ENCODE results near the gene GLIPR2.

Gene GLIPR2

DNA sequence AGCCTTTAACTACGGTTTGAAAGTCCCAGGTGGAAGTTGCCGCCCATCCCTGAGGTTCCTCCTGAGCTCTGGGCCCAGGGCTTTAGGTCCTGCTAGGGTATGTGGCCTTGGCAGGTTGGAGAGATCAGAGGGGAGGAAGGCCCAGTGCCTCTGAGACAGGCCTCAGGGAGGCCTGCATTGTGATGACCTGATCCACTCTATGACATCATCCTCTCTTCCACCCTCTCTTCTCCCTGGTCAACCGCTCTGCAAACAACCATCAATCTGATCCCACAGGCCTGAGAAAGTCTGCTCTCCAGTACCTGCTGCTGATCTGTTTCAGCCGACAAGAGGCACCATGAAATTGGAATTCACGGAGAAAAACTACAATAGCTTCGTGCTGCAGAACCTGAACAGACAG is 32.6 kb downstream of the GLIPR2 start, which contains the start of gene CCIN:
Gene CCIN (plus strand): TSS at position 223 of the 400 bp plus-strand sequence. CDS start 115 bp downstream, at position 338.
- Histone ChIP-seq H3K4me2 (ENCODE audit: low read length) (no peak within 1 kb of the TSS), H4K20me1 (ENCODE audit: insufficient read depth, low read length) (no peaks in the 10 kb centered on the region), H3K4me3 (ENCODE audit: low read length) (no peak within 1 kb of the TSS), H3K4me1 (ENCODE audit: low read length) (no peaks in the 10 kb centered on the region), H3K36me3 (replicated peaks; ENCODE audit: low read depth, low read length) (no peaks in the 10 kb centered on the region), H3K27me3 (ENCODE audit: low read depth, low read length) (peaks cover 11% of the 10 kb centered on the region), H3K9me3 (ENCODE audit: insufficient read depth, low read length) (no peaks in the 10 kb centered on the region), H2AFZ (ENCODE audit: low read depth, low read length) (no peak within 1 kb of the TSS), H3K79me2 (ENCODE audit: low read length) (no peaks in the 10 kb centered on the region), H3K9ac (ENCODE audit: low read length) (no peak within 1 kb of the TSS), H3K27ac (ENCODE audit: low read length) (no peak within 1 kb of the TSS)
- TF ChIP-seq EZH2phosphoT487 (IDR thresholded peaks at IDR 0.05; ENCODE audit: low read depth), result no peak
- TF ChIP-seq, protein P1, sequence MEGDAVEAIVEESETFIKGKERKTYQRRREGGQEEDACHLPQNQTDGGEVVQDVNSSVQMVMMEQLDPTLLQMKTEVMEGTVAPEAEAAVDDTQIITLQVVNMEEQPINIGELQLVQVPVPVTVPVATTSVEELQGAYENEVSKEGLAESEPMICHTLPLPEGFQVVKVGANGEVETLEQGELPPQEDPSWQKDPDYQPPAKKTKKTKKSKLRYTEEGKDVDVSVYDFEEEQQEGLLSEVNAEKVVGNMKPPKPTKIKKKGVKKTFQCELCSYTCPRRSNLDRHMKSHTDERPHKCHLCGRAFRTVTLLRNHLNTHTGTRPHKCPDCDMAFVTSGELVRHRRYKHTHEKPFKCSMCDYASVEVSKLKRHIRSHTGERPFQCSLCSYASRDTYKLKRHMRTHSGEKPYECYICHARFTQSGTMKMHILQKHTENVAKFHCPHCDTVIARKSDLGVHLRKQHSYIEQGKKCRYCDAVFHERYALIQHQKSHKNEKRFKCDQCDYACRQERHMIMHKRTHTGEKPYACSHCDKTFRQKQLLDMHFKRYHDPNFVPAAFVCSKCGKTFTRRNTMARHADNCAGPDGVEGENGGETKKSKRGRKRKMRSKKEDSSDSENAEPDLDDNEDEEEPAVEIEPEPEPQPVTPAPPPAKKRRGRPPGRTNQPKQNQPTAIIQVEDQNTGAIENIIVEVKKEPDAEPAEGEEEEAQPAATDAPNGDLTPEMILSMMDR (IDR thresholded peaks at IDR 0.05; ENCODE audit: low read depth, low read length), result no peak

DNA sequence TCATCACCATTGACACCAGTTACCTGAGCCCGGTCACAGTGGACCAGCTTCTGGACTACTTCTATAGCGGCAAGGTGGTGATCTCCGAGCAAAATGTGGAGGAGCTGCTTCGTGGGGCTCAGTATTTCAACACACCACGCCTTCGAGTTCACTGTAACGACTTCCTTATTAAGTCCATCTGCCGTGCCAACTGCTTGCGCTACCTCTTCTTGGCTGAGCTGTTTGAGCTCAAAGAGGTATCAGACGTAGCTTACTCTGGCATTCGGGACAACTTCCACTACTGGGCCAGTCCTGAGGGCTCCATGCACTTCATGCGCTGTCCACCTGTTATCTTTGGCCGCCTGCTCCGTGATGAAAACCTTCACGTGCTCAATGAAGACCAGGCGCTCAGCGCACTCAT is 33.2 kb downstream of the GLIPR2 start:
- Histone ChIP-seq H3K36me3 (replicated peaks; ENCODE audit: low read depth, low read length) (no peaks in the 10 kb centered on the region), H3K27ac (ENCODE audit: low read length) (no peak overlapping the region), H3K4me1 (ENCODE audit: low read length) (no peaks in the 10 kb centered on the region), H2AFZ (ENCODE audit: low read depth, low read length) (no peak overlapping the region), H4K20me1 (ENCODE audit: insufficient read depth, low read length) (no peaks in the 10 kb centered on the region), H3K9me3 (ENCODE audit: insufficient read depth, low read length) (no peaks in the 10 kb centered on the region), H3K4me2 (ENCODE audit: low read length) (no peak overlapping the region), H3K9ac (ENCODE audit: low read length) (no peak overlapping the region), H3K27me3 (ENCODE audit: low read depth, low read length) (peaks cover 7% of the 10 kb centered on the region), H3K79me2 (ENCODE audit: low read length) (no peaks in the 10 kb centered on the region), H3K4me3 (ENCODE audit: low read length) (no peak overlapping the region)
- TF ChIP-seq EZH2phosphoT487 (IDR thresholded peaks at IDR 0.05; ENCODE audit: low read depth), result no peak
- TF ChIP-seq, protein P1 (IDR thresholded peaks at IDR 0.05; ENCODE audit: low read depth, low read length), result no peak

DNA sequence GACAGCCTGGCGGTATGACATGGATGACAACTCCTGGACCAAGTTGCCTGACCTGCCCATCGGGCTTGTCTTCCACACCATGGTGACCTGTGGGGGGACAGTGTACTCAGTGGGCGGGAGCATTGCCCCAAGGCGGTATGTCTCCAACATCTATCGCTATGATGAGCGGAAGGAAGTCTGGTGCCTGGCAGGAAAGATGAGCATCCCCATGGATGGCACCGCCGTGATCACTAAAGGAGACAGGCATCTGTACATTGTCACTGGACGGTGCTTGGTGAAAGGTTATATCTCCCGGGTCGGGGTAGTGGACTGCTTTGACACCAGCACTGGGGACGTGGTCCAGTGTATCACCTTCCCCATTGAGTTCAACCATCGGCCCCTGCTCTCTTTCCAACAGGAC is 34.0 kb downstream of the GLIPR2 start:
- H3K27ac ChIP-seq (ENCODE audit: low read length), result no peak overlapping the region
- H3K4me3 ChIP-seq (ENCODE audit: low read length), result no peak overlapping the region
- no peaks in the 10 kb centered on the region for H4K20me1 ChIP-seq (ENCODE audit: insufficient read depth, low read length)
- no peaks in the 10 kb centered on the region for H3K79me2 ChIP-seq (ENCODE audit: low read length)
- no peak for TF ChIP-seq EZH2phosphoT487 (IDR thresholded peaks at IDR 0.05; ENCODE audit: low read depth)
- TF ChIP-seq, protein P1 (IDR thresholded peaks at IDR 0.05; ENCODE audit: low read depth, low read length), result no peak
- no peaks in the 10 kb centered on the region for H3K4me1 ChIP-seq (ENCODE audit: low read length)
- no peaks in the 10 kb centered on the region for H3K9me3 ChIP-seq (ENCODE audit: insufficient read depth, low read length)
- no peaks in the 10 kb centered on the region for H3K36me3 ChIP-seq (replicated peaks; ENCODE audit: low read depth, low read length)
- H3K4me2 ChIP-seq (ENCODE audit: low read length), result no peak overlapping the region
- H3K9ac ChIP-seq (ENCODE audit: low read length), result no peak overlapping the region
- H3K27me3 ChIP-seq (ENCODE audit: low read depth, low read length), result no peaks in the 10 kb centered on the region; the same call in 1 of the 2 replicates
- H2AFZ ChIP-seq (ENCODE audit: low read depth, low read length), result no peak overlapping the region

- Histone ChIP-seq H3K9me3 (ENCODE audit: insufficient read depth, low read length) (no peaks in the 10 kb centered on the region), H3K36me3 (replicated peaks; ENCODE audit: low read depth, low read length) (no peaks in the 10 kb centered on the region), H3K4me2 (ENCODE audit: low read length) (no peak overlapping the region), H3K4me3 (ENCODE audit: low read length) (no peak overlapping the region), H3K79me2 (ENCODE audit: low read length) (no peaks in the 10 kb centered on the region), H3K27ac (ENCODE audit: low read length) (no peak overlapping the region), H3K27me3 (ENCODE audit: low read depth, low read length) (no peaks in the 10 kb centered on the region), H3K4me1 (ENCODE audit: low read length) (no peaks in the 10 kb centered on the region), H4K20me1 (ENCODE audit: insufficient read depth, low read length) (no peaks in the 10 kb centered on the region), H2AFZ (ENCODE audit: low read depth, low read length) (no peak overlapping the region), H3K9ac (ENCODE audit: low read length) (no peak overlapping the region)
- TF ChIP-seq, protein P1 (IDR thresholded peaks at IDR 0.05; ENCODE audit: low read depth, low read length), result no peak
- TF ChIP-seq EZH2phosphoT487 (IDR thresholded peaks at IDR 0.05; ENCODE audit: low read depth), result no peak
Measured at GRCh38 chr9:36173861-36174260, 37.3 kb downstream of the GLIPR2 start.
